LHCN-M2 (cell line): Measurements from ENCODE around the gene ATP2A3. TPM values are rescaled to one million over a fixed set of nuclear protein-coding genes. Genes with fewer than 3 reads are reported as not detected.
"Not testable (repeated sequence)": the region's sequence is repeated elsewhere in the genome, so short reads cannot be mapped to it uniquely, and the experiment has no call there.

ENCODE experiments used
- DNase-seq: peaks from one replicate; pipeline ENCODE4 v3.0.0-alpha.2; 2012; ENCODE audit warnings: low read depth
- total RNA-seq: library from RNA; depleted of rRNA; stranded (reverse); fragments of >200 nt; gene quantifications from 2 replicates; pipeline ENCODE4 v1.2.3, GENCODE V29; 2014

The ATP2A3 gene
- total RNA-seq, 1 experiment from 2014 or later: 3.8 TPM

DNA sequence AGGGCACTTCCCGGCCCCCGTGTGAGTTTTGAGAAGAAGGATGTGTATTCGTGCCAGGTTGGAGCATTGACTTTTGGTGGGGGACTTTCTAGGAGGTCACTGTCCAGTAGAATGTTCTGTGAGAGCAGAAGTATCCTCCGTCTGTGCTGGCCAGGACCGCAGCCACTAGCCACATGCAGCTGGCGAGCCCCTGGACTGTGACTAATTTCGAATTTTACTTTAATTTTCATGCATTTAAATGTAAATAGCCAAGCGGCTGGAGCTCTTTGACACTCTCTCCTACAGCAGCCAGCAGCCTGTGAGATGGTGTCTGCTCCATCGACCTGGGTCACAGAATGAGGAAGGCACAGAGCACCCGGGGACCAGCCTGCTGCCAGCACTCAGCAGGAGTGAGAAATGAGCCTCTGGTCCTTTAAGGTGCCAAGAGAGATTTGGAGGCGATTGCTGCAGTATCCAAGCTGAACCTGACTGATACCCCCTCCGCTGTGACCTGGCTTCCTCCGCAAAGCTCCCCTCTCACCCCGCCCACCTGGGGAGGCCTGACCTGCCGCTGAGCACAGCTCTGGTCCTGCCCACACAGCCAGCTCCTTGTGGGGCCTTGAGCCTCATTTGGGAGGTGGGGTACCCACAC is 7.8 kb downstream of the ATP2A3 start:
- DNase-seq: peak; percentile 24

DNA sequence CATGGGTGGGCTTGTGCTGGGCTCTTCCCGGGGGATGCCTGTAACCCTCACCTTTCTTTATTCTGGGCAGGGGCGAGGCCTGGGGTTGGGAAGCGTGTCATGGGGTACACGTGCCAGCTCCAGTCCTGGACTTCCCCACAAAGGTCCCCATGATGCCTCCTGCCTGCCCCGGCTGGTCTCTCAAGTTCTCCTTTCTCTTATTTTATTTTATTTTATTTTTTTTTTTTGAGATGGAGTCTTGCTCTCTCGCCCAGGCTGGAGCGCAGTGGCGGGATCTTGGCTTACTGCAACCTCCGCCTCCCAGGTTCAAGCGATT is 8.6 kb downstream of the ATP2A3 start:
- no peak for DNase-seq

DNA sequence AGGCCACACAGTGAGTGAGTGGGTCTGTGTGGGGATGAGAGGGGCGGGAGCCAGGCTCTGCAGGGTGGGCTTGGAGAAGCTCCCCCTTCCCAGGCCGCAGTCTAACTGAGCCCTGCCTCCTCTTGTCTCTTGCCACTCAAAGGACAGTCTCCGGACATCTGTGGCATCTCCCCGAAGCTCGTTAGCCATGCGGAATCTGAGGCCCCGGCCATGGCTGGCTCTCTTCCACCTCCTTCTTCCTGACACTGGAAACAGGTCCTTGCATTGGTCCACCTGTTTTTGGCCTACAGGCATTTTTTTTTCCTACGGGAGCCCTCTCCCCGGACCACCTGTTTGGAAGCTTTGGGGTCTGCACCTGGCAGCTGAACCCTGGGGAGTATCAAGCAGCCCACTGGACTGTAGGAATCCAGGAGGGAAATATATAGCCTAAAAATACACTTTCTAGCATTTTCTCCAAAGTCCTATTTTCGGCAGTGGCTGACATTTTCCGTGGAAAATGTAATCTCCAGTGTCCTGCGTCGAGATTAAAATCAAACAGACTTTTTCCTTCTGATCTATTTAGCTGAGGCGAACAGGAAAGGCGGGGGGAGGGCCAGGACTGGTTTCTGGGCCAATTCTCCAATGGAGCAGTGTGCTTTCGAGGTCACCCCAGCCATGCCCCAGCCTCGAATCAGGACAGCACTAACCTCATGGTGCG is 9.1 kb downstream of the ATP2A3 start:
- DNase-seq: no peak

GRCh38 chr17:3954086-3954485 is 10.2 kb downstream of the ATP2A3 start:
- no peak for DNase-seq

DNA sequence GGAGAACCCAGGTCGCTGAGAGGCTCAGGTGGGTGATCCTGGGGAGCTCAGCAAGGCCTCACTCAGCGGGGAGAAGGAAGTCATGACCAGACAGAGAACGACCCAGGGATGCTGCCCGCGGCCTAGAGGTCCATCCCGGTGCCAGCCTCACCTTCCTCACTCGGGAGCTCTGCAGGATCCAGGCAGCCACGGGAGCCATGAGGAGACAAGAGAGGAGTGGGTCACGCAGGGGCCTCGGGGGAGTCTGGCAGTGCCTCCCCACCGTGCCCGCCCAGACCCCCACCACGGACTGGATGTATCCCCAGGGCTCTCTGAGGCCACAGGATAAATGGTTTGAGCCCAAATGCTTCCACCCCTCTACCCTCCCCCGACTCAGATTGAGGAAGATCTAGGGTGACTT is 10.7 kb downstream of the ATP2A3 start:
- DNase-seq: no peak

DNA sequence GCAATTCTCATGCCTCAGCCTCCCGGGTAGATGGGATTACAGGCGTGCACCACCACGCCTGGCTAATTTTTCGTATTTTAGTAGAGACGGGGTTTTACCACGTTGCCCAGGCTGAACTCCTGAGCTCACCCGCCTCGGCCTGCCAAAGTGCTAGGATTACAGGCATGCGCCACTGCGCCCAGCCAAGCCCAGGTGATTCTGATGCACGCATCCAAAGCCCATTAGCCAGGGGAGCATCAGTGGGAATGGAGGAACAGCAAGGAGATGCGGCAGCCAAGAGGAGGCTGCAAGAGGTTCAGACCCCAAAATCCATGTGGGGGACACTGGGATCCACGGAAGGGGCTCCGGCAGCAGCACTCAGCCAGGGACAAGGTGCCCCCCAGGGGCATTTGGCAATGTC is 12.1 kb downstream of the ATP2A3 start:
- no peak for DNase-seq

- DNase-seq: no peak
Measured at GRCh38 chr17:3951420-3951819, 12.8 kb downstream of the ATP2A3 start.

DNA sequence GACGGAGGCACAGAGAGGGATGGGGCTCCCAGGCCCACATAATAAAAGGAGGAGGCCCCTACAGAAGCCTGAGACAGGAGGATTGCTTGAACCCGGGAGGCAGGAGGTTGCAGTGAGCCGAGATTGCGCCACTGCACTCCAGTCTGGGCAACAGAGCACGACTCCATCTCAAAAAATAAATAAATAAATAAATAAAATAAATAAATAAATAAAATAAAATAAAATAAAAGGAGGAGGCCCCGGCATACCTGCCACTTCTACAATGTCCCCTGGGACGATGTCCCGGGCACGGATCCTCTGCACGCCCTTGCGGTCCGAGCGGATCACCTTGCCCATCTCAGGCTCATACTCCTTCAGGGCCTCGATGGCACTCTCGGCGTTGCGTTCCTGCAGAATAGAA is 13.2 kb downstream of the ATP2A3 start:
- DNase-seq: no peak

DNA sequence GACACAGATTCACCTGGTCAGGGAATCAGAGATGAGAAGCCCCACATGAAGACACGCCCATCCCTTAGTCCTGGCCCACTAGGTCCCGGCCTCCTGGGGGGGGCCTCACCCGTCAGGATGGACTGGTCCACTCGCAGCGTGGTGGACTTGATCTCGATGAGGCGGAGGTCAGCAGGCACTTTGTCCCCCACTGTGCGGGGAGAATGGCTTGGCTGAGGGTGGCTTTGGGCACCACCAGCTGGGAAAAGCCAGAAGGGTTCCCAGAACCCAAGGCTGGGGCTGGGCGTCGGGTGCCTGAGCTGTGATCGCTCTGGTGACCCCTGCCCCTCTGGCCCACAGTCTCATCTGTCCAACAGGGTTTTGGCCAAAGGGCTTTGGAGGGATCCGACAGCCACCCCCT is 13.7 kb downstream of the ATP2A3 start:
- no peak for DNase-seq

- no peak for DNase-seq
Measured at GRCh38 chr17:3949418-3949817, 14.8 kb downstream of the ATP2A3 start.

GRCh38 chr17:3948551-3948950 is 15.7 kb downstream of the ATP2A3 start:
- DNase-seq: not testable (repeated sequence)

DNA sequence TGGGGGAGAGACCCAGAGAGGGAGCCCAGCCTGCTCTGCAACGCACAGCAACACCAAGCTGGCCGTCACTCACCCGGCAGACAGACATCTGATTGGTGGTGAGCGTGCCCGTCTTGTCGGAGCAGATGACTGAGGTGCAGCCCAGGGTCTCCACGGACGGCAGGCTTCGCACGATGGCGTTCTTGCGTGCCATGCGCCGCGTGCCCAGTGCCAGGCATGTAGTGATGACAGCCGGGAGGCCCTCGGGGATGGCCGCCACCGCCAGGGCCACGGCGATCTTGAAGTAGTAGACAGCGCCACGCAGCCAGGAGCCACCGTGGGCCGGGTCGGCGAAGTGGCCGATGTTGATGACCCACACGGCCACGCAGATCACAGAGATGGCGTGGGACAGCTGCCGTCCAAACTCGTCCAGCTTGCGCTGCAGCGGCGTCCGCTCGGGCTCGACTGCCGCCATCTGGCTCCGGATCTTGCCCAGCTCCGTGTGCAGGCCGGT is 16.9 kb downstream of the ATP2A3 start:
- no peak for DNase-seq

DNA sequence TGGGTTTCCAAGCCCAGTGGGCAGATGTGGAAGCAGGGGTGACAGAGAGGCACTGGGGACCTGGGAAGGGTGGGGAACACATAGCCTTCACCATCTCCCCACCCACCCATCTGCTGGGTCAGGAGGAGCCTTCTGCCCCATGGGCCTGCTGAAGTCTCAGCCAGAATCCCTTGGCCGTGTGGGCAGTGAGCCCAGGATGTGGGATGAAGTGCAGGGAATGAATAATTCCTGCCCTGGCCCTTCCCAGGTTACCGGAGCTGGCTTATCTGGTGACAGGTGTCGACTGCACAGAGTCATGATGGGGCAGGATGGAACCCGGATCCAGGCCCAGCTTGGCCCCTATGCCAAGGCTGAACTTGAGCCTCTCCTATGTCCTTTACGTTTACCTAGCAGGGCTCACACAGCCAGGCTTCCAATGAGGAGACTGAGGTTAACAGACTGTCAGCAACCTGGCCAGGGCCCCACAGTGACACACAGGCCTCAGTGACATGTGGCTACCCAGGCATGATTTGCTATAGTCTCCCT is 17.5 kb downstream of the ATP2A3 start:
- DNase-seq: no peak

DNA sequence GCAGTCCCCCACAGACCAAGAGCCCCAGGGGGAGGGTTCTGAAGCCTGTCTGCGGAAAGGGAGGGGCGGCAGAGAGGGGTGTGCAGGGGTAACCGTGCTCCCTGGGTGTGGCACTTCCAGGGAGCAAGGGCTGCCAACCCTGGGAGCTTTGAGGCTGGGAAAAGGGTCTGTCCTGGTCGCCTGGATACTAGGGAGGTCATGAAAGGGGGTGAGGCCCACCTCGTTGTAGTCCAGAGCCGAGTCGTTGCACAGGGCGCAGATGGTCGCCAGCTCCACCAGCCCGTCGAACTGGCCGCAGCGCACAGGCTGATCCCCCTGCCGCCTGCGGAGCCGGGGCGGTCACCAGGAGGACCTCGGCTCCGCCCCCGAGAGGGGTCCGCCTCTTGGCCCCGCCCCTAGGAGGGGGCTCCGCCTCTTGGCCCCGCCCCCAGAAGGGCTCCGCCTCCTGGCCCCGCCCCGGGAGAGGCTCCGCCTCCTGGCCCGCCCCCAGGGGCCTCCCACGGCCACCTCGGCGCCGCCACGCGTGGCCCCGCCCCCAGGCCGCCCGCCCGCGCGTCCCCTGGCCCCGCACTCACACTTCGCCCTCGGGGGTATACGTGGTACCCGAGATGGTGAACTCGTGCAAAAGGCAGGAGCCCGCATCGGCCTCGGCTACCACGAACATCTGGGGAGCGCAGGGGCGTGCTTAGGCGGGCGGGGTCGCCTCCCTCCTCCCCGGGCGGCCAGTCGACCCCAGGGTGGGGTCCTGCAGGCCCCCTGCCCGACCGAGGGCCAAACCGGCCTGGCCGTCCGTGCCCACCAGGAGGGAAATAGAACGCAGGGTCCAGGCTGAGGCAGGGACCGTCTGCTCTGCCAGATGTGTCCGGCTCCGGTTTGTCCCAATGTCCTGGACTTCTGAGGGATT is 19.5 kb downstream of the ATP2A3 start:
- no peak for DNase-seq

GRCh38 chr17:3943240-3943891 is 20.9 kb downstream of the ATP2A3 start:
- DNase-seq: no peak

GRCh38 chr17:3940965-3941698 is 23.1 kb downstream of the ATP2A3 start:
- no peak for DNase-seq

GRCh38 chr17:3937359-3937758 is 26.9 kb downstream of the ATP2A3 start:
- no peak for DNase-seq

GRCh38 chr17:3935825-3936355 is 28.3 kb downstream of the ATP2A3 start:
- peak; percentile 33 for DNase-seq

DNA sequence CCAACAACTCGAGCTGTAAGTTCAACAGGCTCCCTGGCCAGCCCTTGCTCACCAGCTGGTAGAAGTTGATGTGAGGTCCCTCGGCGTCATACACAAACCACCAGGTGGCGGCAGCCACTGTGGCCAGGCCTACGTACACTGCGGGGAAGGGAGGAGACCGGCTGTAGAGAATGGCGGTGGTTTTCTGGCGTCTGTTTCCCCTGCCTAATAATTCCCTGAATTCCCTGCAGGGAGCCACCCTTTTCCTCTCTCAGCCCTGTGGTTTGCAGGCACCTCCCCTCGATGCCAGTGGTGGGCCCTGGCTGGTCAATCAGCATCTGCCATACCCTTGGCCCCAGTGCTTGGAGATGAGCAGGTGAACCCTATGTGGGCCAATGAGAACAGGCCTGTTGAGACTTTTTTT is 29.1 kb downstream of the ATP2A3 start:
- DNase-seq: peak; percentile 58

DNA sequence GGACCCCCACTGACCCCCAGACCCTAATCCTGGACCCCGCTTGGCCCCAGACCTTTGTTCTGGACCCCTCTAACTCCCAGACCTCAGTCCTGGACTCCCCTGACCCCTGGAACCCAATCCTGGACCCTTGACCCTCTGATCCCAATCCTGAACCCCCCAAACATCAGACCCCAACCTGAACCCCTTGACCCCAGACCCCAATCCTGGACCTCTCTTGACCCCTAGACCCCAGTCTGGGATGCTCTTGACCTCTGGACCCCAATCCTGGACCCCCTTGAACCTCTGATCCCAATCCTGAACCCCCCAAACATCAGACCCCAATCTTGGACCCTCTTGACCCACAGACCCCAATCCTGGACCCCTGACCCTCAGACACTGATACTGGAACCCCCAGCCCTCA is 34.5 kb downstream of the ATP2A3 start:
- DNase-seq: no peak

- no peak for DNase-seq
Measured at GRCh38 chr17:3929181-3929580, 35.1 kb downstream of the ATP2A3 start.
